Esophagus muscularis mucosa (tissue), 4 donors: Measurements from ENCODE around the gene MAN1A1. TPM values are rescaled to one million over a fixed set of nuclear protein-coding genes. Genes with fewer than 3 reads are reported as not detected.
A peak's percentile ranks its signal among the peaks of the same experiment; 100 is the strongest.

Experiments used
- DNase-seq: peaks from one replicate; pipeline ENCODE4 v3.0.0-alpha.2; 2017; ENCODE audit errors: extremely low spot score
- H3K27ac ChIP-seq, 4 donors: fragments of 200-600 bp; sonication (generic); replicated peaks in 1 of 4; 1 replicate in 3 of 4; 2 replicates in 1 of 4; pipeline ENCODE4 v1.5.1; 2016 to 2019; ENCODE audit warnings: mild to moderate bottlenecking in 1 of 4
- H3K27me3 ChIP-seq, 4 donors: fragments of 200-600 bp; sonication (generic); one replicate each; pipeline versions ENCODE4 v1.5.1 to v1.6.0; 2016 to 2019
- H3K36me3 ChIP-seq, 4 donors: fragments of 200-600 bp; sonication (generic); one replicate each; pipeline ENCODE4 v1.5.1; 2016 to 2019
- H3K4me1 ChIP-seq, 4 donors: fragments of 200-600 bp; sonication (generic); one replicate each; pipeline ENCODE4 v1.5.1; 2016 to 2019
- H3K4me3 ChIP-seq, 4 donors: fragments of 200-600 bp; sonication (generic); 1 replicate in 2 of 4; 2 replicates in 2 of 4; pipeline ENCODE4 v1.5.1; 2016 to 2019; ENCODE audit warnings: mild to moderate bottlenecking in 4 of 4, moderate library complexity in 1 of 4
- H3K9me3 ChIP-seq, 4 donors: fragments of 200-600 bp; sonication (generic); 1 replicate in 3 of 4; 2 replicates in 1 of 4; pipeline ENCODE4 v1.5.1; 2016 to 2019
- CTCF ChIP-seq, 3 experiments: fragments of 200-600 bp in 2 of 3; fragments of 450-650 bp in 1 of 3; sonication (generic) in 2 of 3; IDR thresholded peaks; one replicate each; pipeline ENCODE4 v1.5.1; 2017 to 2019; ENCODE audit warnings: antibody characterized with exemption in 3 of 3, mild to moderate bottlenecking in 2 of 3, moderate library complexity in 1 of 3
- EP300 ChIP-seq: sonication (generic); formaldehyde crosslinking; IDR thresholded peaks from one replicate; pipeline ENCODE4 v1.6.1; 2017; ENCODE audit warnings: antibody characterized with exemption
- POLR2A ChIP-seq: fragments of 450-650 bp; IDR thresholded peaks from one replicate; pipeline ENCODE4 v1.6.1; 2017; ENCODE audit warnings: antibody characterized with exemption, moderate library complexity, mild to moderate bottlenecking, low read depth
- POLR2AphosphoS5 ChIP-seq, 2 donors: sonication (generic); formaldehyde crosslinking; IDR thresholded peaks; one replicate each; pipeline ENCODE4 v1.6.1; 2017; ENCODE audit warnings: antibody characterized with exemption in 2 of 2
- WGBS: methylation state at CpG from one replicate; pipeline ENCODE4 v1.1.5; 2018; 5-methylcytosine and 5-hydroxymethylcytosine counted together
- intact Hi-C: fragments of 100-400 bp; cut with DNase I; formaldehyde crosslinking; loops from one replicate; pipeline ENCODE4 v1.15.1; 2023
- total RNA-seq, 4 donors: library from RNA; depleted of rRNA; stranded (reverse); fragments of >200 nt; gene quantifications; one replicate each; pipeline versions ENCODE4 v1.1.0 to v1.2.1, GENCODE V29; 2016

The MAN1A1 gene
- total RNA-seq, 4 donors from 2014 or later = 79.4 to 125 (median 101) TPM

- Histone ChIP-seq H3K27me3 (no peaks in the 10 kb centered on the region), H3K9me3 (no peaks in the 10 kb centered on the region), H3K27ac (peak overlapping the region; percentile 15 to 42 (median 28)), H3K4me1 (peaks cover 33 to 99% (median 84%) of the 10 kb centered on the region in 4 donors), H3K36me3 (no peaks in the 10 kb centered on the region), H3K4me3 (no peak overlapping the region)
- TF ChIP-seq EP300 (no peak), POLR2A (no peak), POLR2AphosphoS5 (IDR thresholded peaks at IDR 0.05) (no peak), CTCF (IDR thresholded peaks at IDR 0.05) (no peak)
- intact Hi-C loops = no loop called here
- 68% methylated on average over 8 of the region's 8 CpGs for whole genome bisulfite sequencing
- no peak for DNase-seq
Observed at GRCh38 chr6:119340796-119341487, 8.6 kb downstream of the MAN1A1 start.

- Histone ChIP-seq H3K27ac (peak overlapping the region; percentile 15 to 42 (median 40)), H3K27me3 (no peaks in the 10 kb centered on the region), H3K36me3 (no peaks in the 10 kb centered on the region), H3K9me3 (no peaks in the 10 kb centered on the region), H3K4me3 (no peak overlapping the region), H3K4me1 (peaks cover 35 to 99% (median 87%) of the 10 kb centered on the region in 4 donors)
- DNase-seq = no peak
- 77% methylated on average over 4 of the region's 4 CpGs for WGBS
- intact Hi-C loops = no loop called here
- no peak for TF ChIP-seq EP300
- no peak for TF ChIP-seq CTCF (IDR thresholded peaks at IDR 0.05)
- TF ChIP-seq POLR2AphosphoS5 (IDR thresholded peaks at IDR 0.05) = no peak
- TF ChIP-seq POLR2A = no peak
Observed at GRCh38 chr6:119339941-119340456, 9.6 kb downstream of the MAN1A1 start.

- no peak for DNase-seq
- no peak for TF ChIP-seq POLR2AphosphoS5 (IDR thresholded peaks at IDR 0.05)
- no peak for TF ChIP-seq CTCF (IDR thresholded peaks at IDR 0.05)
- TF ChIP-seq EP300 = no peak
- TF ChIP-seq POLR2A = no peak
- WGBS = 77% methylated on average over 1 of the region's 1 CpG
- peaks cover 30 to 96% (median 82%) of the 10 kb centered on the region in 4 donors for H3K4me1 ChIP-seq
- no peaks in the 10 kb centered on the region for H3K27me3 ChIP-seq
- intact Hi-C loops = no loop called here
- H3K27ac ChIP-seq = no peak overlapping the region
- no peaks in the 10 kb centered on the region for H3K9me3 ChIP-seq
- H3K36me3 ChIP-seq = no peaks in the 10 kb centered on the region
- no peak overlapping the region for H3K4me3 ChIP-seq
Observed at GRCh38 chr6:119337762-119338161, 11.8 kb downstream of the MAN1A1 start.

- WGBS = 94% methylated on average over 5 of the region's 5 CpGs
- Histone ChIP-seq H3K36me3 (no peaks in the 10 kb centered on the region), H3K9me3 (no peaks in the 10 kb centered on the region), H3K27ac (no peak overlapping the region), H3K4me1 (peaks cover 30 to 91% (median 81%) of the 10 kb centered on the region in 4 donors), H3K4me3 (no peak overlapping the region), H3K27me3 (no peaks in the 10 kb centered on the region)
- TF ChIP-seq POLR2A (no peak), CTCF (IDR thresholded peaks at IDR 0.05) (no peak), EP300 (no peak), POLR2AphosphoS5 (IDR thresholded peaks at IDR 0.05) (no peak)
- no peak for DNase-seq
- intact Hi-C loops = no loop called here
Observed at GRCh38 chr6:119337252-119337651, 12.3 kb downstream of the MAN1A1 start.
